AG09319 (cell line): ENCODE measurements around the gene VPS13D.

Source experiments
- DNase-seq: peaks from one replicate; pipeline ENCODE4 v3.0.0-alpha.2; 2010; ENCODE audit warnings: low read depth; ENCODE audit errors: extremely low read depth
- TF ChIP-seq, protein P1 (sequence below): IDR thresholded peaks from 2 replicates; pipeline ENCODE4 v1.5.1; 2011; ENCODE audit warnings: low read depth, mild to moderate bottlenecking, inconsistent platforms, low read length, moderate library complexity

VPS13D gene

GRCh38 chr1:12553963-12554362 lies 324.1 kb downstream of the VPS13D start:
- TF ChIP-seq, protein P1, sequence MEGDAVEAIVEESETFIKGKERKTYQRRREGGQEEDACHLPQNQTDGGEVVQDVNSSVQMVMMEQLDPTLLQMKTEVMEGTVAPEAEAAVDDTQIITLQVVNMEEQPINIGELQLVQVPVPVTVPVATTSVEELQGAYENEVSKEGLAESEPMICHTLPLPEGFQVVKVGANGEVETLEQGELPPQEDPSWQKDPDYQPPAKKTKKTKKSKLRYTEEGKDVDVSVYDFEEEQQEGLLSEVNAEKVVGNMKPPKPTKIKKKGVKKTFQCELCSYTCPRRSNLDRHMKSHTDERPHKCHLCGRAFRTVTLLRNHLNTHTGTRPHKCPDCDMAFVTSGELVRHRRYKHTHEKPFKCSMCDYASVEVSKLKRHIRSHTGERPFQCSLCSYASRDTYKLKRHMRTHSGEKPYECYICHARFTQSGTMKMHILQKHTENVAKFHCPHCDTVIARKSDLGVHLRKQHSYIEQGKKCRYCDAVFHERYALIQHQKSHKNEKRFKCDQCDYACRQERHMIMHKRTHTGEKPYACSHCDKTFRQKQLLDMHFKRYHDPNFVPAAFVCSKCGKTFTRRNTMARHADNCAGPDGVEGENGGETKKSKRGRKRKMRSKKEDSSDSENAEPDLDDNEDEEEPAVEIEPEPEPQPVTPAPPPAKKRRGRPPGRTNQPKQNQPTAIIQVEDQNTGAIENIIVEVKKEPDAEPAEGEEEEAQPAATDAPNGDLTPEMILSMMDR, result no peak
- DNase-seq, result no peak

GRCh38 chr1:12554521-12555305 lies 324.9 kb downstream of the VPS13D start:
- DNase-seq, result no peak
- TF ChIP-seq, protein P1, result no peak

GRCh38 chr1:12555411-12556367 lies 325.9 kb downstream of the VPS13D start:
- no peak for DNase-seq
- TF ChIP-seq, protein P1, result no peak

DNA sequence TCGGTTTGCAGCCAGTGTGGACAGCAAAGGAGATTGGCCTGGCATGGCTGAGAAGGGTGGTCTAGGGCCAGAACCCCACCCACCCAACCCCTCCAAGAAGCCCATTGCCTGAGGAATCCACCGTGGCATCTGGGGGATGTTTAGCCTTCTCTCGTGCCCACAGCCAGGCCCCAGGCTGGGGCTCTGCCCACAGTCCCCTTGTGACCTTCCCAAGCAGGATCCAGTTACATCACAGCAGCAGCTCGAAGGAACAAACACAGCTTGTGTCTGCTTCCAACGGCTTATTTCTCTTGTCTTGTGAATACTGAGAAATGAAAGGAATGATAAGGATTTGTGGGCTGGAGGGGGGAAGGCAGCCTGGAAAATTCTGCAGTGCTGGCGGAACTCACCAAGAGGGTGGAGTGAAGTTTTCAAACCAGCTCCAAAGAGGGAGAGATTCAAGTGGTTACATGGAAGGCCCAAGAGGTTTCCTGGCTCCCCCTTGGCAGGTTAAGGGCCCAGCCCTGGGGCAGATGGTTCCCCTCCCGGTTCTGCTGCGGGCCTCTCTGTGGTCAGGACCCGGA lies 326.6 kb downstream of the VPS13D start:
- TF ChIP-seq, protein P1, result no peak
- DNase-seq, result peak; percentile 90

DNA sequence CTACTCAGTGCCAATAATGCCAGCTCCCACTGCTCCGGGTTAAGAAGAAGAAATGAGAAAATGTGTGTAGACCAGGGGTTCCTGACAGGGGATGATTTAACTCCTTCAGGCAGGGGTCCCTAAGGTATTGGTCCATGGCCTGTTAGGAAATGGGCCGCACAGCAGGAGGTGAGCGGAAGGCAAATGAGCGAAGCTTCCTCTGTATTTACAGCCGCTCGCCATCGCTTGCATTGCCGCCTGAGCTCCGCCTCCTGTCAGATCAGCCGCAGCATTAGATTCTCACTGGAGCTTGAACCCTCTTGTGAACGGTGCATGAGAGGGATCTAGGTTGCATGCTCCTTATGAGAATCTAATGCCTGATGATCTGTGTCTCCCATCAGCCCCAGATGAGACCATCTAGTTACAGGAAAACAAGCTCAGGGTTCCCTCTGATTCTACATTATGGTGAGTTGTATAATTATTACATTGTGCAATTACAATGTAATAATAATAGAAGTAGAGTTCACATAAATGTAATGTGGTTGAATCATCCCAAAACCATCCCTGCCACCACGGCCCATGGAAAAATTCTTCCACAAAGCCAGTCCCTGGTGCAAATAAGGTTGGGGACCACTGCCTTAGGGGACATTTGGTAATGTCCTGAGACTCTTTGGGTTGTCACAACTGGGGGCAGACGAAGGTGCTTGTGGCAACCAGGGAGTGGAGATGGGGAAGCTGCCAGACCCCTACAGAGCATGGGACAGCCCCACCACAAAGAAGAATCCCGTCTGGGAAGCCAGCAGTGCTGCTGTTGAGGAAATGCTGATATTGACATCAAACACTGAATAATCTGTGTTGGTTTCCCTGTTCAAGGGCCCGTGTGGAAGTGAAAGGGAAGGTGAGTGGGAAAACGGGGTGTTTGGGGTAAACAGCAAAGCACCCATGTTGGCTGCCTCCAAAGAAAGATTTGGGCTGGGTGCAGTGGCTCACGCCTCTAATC lies 327.4 kb downstream of the VPS13D start:
- TF ChIP-seq, protein P1, result no peak
- no peak for DNase-seq

GRCh38 chr1:12561121-12561520 lies 331.3 kb downstream of the VPS13D start:
- DNase-seq, result no peak
- TF ChIP-seq, protein P1, result no peak
